Adipocyte (in vitro differentiated cells): Measurements from ENCODE around the gene NALCN.

Experiments
- DNase-seq: peaks from one replicate; pipeline ENCODE4 v3.0.0-alpha.2; 2015; ENCODE audit warnings: low read depth
- H3K27me3 ChIP-seq: replicated peaks from 2 replicates; pipeline ENCODE4 v1.7.0; 2013; ENCODE audit warnings: mild to moderate bottlenecking, low read length, moderate library complexity; ENCODE audit not compliant: control insufficient read depth, insufficient read depth
- H3K36me3 ChIP-seq: 2 replicates; pipeline ENCODE4 v1.7.0; 2013; ENCODE audit warnings: low read length, mild to moderate bottlenecking, moderate library complexity; ENCODE audit not compliant: control insufficient read depth, insufficient read depth, severe bottlenecking
- H3K4me1 ChIP-seq: 2 replicates; pipeline ENCODE4 v1.7.0; 2013; ENCODE audit warnings: mild to moderate bottlenecking, low read length, moderate library complexity; ENCODE audit not compliant: control insufficient read depth, insufficient read depth
- H3K4me3 ChIP-seq: 2 replicates; pipeline ENCODE4 v1.7.0; 2013; ENCODE audit warnings: mild to moderate bottlenecking, low read length, moderate library complexity
- H3K9ac ChIP-seq: 2 replicates; pipeline ENCODE4 v1.7.0; 2013; ENCODE audit warnings: mild to moderate bottlenecking, low read length, moderate library complexity
- H3K9me3 ChIP-seq: 2 replicates; pipeline ENCODE4 v1.7.0; 2013; ENCODE audit warnings: mild to moderate bottlenecking, low read length, moderate library complexity; ENCODE audit not compliant: control insufficient read depth

Gene NALCN

GRCh38 chr13:101059793-101060192, 356.5 kb downstream of the NALCN start:
- Histone ChIP-seq H3K4me3 (no peak overlapping the region), H3K4me1 (no peaks in the 10 kb centered on the region), H3K9me3 (no peaks in the 10 kb centered on the region)

DNA sequence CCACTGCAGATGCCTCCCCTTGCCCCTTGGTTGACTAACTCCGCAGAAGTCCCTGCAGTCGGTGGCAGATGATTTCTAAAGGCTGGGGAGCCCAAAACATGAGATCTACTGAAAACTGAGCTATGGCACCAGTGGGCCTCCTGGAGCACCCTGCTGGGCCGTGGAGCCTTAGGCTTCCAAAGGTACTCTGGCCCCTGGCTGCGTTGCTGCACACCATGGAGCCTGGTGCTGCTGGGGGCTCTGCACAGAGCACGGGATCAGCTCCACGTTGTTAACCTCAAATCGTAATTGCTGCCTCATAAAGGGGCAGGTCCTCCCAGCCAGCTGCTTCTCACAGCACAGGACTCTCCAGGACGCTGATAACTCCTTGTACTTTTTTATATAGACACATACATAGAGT, 357.5 kb downstream of the NALCN start:
- no peaks in the 10 kb centered on the region for H3K9me3 ChIP-seq
- no peaks in the 10 kb centered on the region for H3K36me3 ChIP-seq
- H3K27me3 ChIP-seq: peaks cover 19% of the 10 kb centered on the region
- DNase-seq: no peak
- H3K4me1 ChIP-seq: no peaks in the 10 kb centered on the region
- H3K9ac ChIP-seq: no peak overlapping the region
- H3K4me3 ChIP-seq: no peak overlapping the region

More at GRCh38 chr13:101059793-101060192, 356.5 kb downstream of the NALCN start:
- peaks cover 19% of the 10 kb centered on the region for H3K27me3 ChIP-seq
- H3K36me3 ChIP-seq: no peaks in the 10 kb centered on the region
- no peak for DNase-seq
- no peak overlapping the region for H3K9ac ChIP-seq

DNA sequence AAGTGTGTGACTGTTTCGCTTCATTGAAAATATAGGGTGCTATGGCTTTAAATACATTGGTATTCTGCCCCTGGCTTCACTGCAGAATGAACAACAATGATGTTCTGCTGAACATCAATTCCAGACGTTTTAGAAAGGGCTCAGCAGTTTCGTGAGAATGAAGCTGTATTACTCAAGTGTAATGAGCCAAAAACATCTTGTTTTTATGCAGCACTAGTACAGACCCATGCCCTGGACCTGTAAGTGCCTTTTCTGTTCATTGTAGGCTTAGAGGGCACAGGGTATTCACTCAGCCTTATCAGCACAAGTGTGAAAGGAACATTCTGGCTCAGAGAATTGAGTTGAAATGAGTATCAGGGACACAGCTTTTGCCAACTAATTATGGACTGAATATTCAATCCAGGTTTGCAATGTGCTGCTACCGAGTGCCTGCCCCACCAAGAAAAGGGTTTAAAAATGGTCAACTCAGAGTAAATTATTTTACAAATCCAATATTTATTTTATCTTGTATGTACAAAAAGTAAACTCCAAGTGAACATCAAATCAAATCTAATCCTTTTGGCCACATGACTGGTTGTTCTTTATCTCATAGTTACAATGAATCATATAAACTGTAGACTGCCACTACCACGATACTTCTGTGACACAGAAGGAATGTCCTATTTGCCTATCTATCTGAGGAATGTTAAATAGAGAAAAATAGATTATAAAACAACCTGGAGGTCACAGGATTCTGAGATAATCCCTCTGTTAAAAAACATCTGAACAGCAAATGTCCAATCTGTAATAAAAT, 362.8 kb downstream of the NALCN start:
- peaks cover 7% of the 10 kb centered on the region for H3K27me3 ChIP-seq
- no peaks in the 10 kb centered on the region for H3K4me1 ChIP-seq
- peak; percentile 45 for DNase-seq
- no peaks in the 10 kb centered on the region for H3K9me3 ChIP-seq
- no peak overlapping the region for H3K4me3 ChIP-seq
- no peaks in the 10 kb centered on the region for H3K36me3 ChIP-seq
- no peak overlapping the region for H3K9ac ChIP-seq

GRCh38 chr13:101049166-101049850, 367.0 kb downstream of the NALCN start:
- no peak for DNase-seq
- Histone ChIP-seq H3K4me1 (no peaks in the 10 kb centered on the region), H3K27me3 (peaks cover 3% of the 10 kb centered on the region), H3K9ac (no peak overlapping the region), H3K36me3 (no peaks in the 10 kb centered on the region), H3K4me3 (no peak overlapping the region), H3K9me3 (peaks cover 3% of the 10 kb centered on the region)

DNA sequence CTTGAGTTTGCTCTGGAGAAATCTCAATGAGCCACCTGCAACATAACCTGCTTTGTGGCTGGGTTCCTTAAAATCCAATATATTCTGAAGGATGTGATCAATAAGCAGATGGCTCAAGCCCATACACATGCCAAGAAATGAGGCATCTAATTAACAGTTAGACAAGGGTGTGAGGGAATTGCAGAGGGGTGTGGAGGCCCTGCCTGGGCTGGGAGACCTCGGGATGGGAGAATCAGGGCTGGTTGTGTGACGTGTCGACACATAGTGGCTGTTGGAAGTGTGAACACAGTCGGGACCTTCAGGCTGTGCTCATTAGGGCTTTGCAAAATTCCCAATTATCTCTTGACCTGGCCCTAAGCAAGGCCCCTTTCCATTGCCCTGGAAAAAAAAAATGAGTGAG, 379.8 kb downstream of the NALCN start:
- Histone ChIP-seq H3K27me3 (no peaks in the 10 kb centered on the region), H3K4me3 (no peak overlapping the region), H3K9me3 (peaks cover 8% of the 10 kb centered on the region), H3K4me1 (no peaks in the 10 kb centered on the region), H3K9ac (no peak overlapping the region), H3K36me3 (no peaks in the 10 kb centered on the region)
- DNase-seq: no peak

DNA sequence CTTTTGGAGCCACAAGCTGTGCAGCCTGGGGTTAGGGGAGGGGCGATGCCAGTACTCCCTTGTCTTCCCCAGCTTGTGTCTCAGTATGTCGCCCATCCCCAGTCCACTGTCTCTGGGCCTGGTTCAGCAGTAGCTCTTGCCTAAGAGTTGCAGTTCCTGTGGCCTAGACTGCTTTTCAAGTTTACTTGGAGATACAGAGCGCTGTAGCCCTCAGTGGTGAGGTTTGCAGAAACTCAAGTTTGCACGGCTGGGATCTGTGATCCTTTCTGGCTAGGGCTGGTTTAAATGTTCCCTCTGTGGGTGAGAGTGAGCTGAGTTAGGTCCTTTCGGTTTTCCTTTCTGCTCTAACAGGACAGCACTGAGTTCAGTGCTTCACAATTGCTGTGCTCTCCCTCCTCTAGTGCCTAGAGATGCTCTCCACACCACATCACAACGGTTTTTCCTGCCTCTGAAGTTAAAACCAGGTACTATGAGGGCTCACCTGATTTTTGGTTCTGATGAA, 381.1 kb downstream of the NALCN start:
- no peaks in the 10 kb centered on the region for H3K4me1 ChIP-seq

GRCh38 chr13:101026736-101027398, 389.4 kb downstream of the NALCN start:
- no peak overlapping the region for H3K4me3 ChIP-seq
- no peaks in the 10 kb centered on the region for H3K27me3 ChIP-seq
- peaks cover 9% of the 10 kb centered on the region for H3K4me1 ChIP-seq
- H3K9ac ChIP-seq: no peak overlapping the region
- peak; percentile 5 for DNase-seq
- no peaks in the 10 kb centered on the region for H3K36me3 ChIP-seq
- no peaks in the 10 kb centered on the region for H3K9me3 ChIP-seq

More for the DNA sequence above, 381.1 kb downstream of the NALCN start:
- H3K4me3 ChIP-seq: no peak overlapping the region
- peaks cover 8% of the 10 kb centered on the region for H3K9me3 ChIP-seq
- H3K36me3 ChIP-seq: no peaks in the 10 kb centered on the region
- H3K27me3 ChIP-seq: no peaks in the 10 kb centered on the region
- no peak for DNase-seq
- no peak overlapping the region for H3K9ac ChIP-seq

GRCh38 chr13:101026328-101026727, 390.0 kb downstream of the NALCN start:
- no peaks in the 10 kb centered on the region for H3K27me3 ChIP-seq
- H3K9ac ChIP-seq: no peak overlapping the region
- H3K4me3 ChIP-seq: no peak overlapping the region
- H3K4me1 ChIP-seq: peaks cover 9% of the 10 kb centered on the region
- no peak for DNase-seq
- H3K9me3 ChIP-seq: no peaks in the 10 kb centered on the region
- no peaks in the 10 kb centered on the region for H3K36me3 ChIP-seq

DNA sequence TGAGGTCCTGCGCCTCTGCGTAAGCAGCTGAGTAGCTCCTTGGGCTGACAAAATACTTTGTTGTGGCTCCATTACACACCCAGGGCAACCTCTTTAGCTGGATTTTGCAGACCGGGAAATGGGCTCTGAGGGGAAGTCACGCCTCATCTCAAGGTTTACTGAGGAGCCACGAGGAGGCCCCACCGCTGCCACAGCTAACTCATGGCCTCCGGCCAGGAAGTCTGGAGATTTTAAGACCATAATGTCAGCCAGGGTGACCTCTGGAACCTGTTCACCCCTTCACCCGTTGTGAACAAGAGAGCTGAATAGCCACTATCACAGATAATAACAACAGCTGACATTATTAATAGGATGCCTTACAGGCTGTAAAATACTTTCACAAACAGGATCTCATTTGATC, 390.4 kb downstream of the NALCN start:
- Histone ChIP-seq H3K9ac (no peak overlapping the region), H3K27me3 (no peaks in the 10 kb centered on the region), H3K4me3 (no peak overlapping the region), H3K9me3 (no peaks in the 10 kb centered on the region), H3K36me3 (no peaks in the 10 kb centered on the region), H3K4me1 (peaks cover 9% of the 10 kb centered on the region)
- no peak for DNase-seq

GRCh38 chr13:101025519-101025918, 390.8 kb downstream of the NALCN start:
- DNase-seq: no peak
- no peaks in the 10 kb centered on the region for H3K9me3 ChIP-seq

DNA sequence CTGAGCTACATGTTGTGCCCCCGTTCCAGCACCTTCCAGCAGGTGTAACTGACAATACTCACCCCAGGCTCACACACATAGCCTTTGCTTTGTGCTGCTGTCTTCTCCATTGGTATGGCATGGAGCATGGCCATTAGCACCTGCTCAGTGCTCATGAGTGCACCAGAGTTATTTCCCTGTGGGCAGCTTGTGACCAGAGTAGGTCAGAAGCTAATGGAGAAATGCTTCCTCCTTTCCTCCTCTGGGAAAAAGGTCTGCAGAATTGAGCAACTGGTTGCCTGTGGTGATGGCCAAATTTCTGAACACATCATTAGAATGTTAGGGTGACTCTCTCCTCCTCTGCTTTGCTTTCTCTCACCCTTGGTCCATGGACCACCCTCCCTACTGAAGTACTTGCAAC, 397.2 kb downstream of the NALCN start:
- Histone ChIP-seq H3K9me3 (no peaks in the 10 kb centered on the region), H3K4me3 (no peak overlapping the region), H3K36me3 (no peaks in the 10 kb centered on the region), H3K9ac (no peak overlapping the region), H3K4me1 (peaks cover 27% of the 10 kb centered on the region), H3K27me3 (no peaks in the 10 kb centered on the region)
- DNase-seq: no peak

More at GRCh38 chr13:101025519-101025918, 390.8 kb downstream of the NALCN start:
- no peaks in the 10 kb centered on the region for H3K27me3 ChIP-seq
- no peak overlapping the region for H3K9ac ChIP-seq
- H3K4me3 ChIP-seq: no peak overlapping the region
- peaks cover 9% of the 10 kb centered on the region for H3K4me1 ChIP-seq
- H3K36me3 ChIP-seq: no peaks in the 10 kb centered on the region
